ENCODE results near the gene SASS6.

SASS6 gene, protein sequence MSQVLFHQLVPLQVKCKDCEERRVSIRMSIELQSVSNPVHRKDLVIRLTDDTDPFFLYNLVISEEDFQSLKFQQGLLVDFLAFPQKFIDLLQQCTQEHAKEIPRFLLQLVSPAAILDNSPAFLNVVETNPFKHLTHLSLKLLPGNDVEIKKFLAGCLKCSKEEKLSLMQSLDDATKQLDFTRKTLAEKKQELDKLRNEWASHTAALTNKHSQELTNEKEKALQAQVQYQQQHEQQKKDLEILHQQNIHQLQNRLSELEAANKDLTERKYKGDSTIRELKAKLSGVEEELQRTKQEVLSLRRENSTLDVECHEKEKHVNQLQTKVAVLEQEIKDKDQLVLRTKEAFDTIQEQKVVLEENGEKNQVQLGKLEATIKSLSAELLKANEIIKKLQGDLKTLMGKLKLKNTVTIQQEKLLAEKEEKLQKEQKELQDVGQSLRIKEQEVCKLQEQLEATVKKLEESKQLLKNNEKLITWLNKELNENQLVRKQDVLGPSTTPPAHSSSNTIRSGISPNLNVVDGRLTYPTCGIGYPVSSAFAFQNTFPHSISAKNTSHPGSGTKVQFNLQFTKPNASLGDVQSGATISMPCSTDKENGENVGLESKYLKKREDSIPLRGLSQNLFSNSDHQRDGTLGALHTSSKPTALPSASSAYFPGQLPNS

DNA sequence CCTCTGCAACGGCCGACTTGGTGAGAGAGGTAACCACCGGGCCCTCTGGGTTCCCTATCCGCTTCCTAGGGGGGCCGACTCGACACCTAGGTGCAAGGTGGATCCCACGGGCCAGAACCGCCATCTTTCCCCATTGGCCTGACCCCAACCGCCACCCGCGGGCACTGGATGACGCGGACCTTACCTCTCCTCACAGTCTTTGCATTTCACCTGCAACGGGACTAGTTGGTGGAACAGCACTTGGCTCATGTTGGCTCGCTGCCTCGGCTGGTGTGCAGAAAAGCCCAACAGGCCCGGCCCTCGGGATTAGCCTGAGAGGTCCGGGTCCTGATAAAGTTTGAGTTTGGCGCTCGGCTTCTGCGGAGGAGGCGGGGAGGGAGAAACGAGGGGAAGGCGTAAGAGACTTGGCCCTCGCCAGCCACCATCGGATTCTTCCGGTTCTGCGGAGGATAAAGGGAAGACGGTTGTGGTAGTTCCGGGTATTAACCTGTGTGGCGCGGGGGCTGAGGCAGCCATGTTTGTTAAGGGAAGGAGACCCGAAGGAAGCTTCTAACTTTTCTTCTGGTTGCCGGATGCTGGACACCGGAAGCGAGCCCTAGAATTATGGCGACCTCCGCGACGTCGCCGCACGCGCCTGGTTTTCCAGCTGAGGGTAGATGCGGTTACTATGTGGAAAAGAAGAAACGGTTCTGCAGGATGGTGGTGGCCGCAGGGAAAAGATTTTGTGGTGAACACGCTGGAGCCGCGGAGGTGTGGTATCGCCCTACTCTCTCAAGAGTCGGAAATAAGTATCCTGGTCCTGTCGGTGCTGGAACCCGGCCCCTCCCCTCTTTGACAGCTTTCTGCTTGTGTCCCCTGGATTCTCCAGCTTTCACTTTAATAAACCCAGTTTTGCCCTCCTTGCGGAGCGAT is at the start of gene SASS6, which contains the start of gene TRMT13:
SASS6 (minus strand) TSS at position 365 of the 912 bp plus-strand sequence; CDS start at position 249, 116 bp downstream.
TRMT13 (plus strand) TSS at position 598 of the 912 bp plus-strand sequence; CDS start at position 604, 6 bp downstream.
- peak; percentile 81 to 88 for DNase-seq (ENCODE audit: low read depth in 2 of 2)

DNA sequence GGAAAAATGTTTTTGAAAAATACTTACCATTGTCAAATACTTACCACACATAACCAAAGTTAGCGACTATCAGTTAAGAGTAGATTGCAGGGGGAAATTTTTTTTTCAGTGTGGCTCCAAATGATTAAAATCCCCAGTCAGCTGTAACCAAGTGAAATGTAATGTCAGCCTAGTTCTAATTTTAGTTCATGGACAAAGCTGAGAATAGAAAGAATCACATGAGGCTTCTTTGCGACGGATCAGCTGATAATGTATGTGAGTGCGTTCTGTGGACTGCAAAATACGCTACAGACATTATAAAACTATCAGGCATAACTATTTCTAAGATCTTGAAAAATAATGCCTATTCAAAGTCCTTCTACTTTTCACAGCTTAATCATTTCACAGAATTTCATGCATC is 45.4 kb upstream of the SASS6 start, which contains the start of gene LRRC39:
LRRC39 (minus strand) TSS at position 166 of the 400 bp plus-strand sequence. CDS start 9,740 bp downstream, outside the sequence.
- DNase-seq (ENCODE audit: low read depth in 2 of 2), result no peak

DNA sequence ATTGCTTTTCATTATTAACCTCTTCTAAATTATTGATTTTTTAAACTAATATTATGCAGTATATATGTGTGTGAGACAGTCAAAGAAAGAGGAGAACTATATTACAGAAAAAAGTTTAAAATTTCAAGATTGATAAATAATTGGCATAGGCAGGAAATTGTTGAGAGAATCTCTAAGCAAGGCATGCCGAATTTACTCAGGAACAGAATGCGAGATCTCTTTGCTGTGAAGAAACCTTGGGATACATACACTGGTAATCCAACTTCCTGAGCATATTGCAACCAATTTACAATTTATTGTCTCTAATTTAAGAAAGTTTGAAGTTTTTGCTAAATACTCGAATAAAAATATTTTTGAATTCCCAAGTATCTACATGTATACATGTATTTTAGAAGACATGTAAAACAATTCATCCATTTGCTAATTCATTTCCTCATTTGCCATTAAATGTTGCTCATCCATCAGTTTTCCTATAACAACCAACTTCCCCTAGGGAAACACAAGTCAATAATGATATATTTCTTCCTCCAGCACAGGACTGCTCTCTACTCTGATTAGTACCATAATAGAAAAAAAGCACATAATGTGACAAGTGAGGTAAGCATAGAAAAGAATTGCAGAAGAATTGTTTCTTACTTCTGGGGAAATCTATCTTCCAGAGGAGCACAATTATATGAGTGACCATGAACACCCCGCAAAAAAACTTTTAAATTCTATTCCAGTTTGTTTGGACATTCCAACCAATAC is 44.7 kb upstream of the SASS6 start:
- no peak for DNase-seq (ENCODE audit: low read depth in 2 of 2)

DNA sequence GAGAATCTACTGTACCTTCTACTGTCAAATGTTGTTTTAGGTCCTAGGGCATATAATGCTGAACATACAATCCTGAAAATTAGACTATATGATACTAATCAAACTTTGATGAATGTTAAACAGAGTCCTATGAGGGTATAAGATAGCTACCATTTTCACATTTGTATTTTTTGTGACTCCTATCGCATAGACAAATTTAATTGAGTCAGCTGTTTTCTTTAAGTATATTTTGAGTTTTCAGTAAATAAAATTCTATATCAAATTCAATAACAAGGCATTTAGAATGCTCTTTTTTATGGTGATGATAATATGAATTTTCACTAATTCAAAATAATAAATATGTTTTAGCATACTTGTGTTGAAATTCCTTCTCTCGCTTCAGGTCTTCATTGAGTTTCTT is 35.3 kb upstream of the SASS6 start:
- no peak for DNase-seq (ENCODE audit: low read depth in 2 of 2)

DNA sequence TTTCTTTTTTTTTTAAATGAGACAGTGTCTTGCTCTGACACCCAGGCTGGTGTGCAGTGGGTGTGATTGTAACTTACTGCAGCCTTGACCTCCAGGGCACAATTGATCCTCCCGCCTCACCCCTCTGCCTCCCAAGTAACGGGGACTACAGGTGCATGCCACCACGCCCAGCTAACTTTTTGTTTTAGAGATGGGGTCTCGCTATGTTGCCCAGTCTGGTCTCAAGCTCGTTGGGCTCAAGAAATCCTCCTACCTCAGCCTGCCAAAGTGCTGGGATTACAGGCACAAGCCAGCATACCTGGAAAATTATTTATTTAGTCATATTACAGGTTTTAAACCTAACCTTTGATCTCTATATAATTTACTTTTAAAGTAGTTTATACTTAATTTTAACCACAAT is 32.0 kb upstream of the SASS6 start:
- no peak for DNase-seq (ENCODE audit: low read depth in 2 of 2)

DNA sequence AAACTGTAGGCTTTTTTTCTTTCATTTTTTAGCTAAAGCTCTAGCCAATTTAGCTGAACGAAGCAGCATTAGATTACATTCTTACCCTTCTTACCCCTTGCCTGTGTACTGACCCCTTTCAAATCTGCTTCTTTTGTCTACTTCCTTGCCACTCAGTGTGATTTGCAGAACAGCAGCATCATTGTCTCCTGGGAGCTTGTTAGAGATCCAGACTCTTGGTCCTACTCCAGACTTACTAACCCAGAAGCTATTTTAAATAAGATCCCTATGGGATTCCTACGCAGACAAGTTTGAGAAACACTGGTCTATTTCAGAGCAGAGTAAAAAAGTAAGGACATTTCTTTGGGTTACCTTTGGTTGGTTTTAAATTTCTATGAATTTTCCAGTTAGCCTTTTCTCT is 31.5 kb upstream of the SASS6 start:
- no peak for DNase-seq (ENCODE audit: low read depth in 2 of 2)

DNA sequence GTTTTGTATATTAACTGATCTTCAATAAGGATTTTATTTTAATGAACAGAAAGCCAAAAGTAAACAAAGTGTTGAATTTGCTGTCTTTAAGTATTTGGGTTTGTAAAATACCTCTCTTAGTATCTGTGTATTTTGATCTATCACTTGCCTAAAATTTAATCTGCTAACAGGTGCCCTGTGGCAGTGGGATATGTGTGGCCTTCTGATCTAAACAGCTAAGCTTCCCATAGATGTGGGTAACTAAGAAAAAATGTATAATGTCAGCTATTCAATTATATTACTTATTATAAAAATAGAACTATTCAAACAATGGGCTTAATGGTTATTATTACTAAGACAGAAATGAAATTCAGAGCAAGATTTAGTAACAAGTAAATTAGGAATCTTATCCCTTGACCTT is 30.2 kb upstream of the SASS6 start:
- no peak for DNase-seq (ENCODE audit: low read depth in 2 of 2)

DNA sequence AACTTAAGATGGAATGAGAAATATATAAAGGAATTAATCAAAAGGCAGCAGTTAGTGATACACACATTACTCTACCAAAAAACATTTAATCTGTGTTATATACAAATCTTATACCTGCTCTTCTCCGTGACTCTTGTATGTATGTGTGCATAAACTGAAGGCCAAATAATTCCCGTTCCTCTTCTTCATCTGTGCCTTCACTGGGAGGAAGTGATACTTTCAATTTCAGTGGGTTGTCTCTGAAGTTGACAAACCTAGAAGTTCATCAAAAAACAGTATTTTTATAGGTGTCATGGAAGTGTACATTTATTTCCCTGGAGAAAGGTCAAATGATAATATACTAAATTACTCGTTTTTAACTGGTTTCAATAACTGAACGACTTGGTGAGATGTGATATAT is 19.5 kb upstream of the SASS6 start:
- no peak for DNase-seq (ENCODE audit: low read depth in 2 of 2)

DNA sequence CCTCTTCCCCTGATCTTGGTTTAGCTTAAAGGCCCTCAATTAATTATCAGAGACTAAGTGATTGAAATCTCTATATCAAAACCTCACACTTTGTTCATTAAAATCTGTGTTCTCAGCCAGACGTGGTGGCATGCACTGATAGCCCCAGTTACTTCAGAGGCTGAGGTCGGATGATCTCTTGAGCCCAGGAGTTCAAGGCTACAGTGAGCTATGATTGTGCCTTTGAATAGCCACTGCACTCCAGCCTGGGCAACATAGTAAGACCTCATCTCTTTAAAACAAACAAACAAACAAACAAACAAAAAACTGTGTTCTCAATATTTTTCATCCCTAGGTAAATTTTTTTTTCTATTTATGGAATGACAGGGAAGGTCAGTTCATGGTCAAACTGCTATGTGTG is 18.9 kb upstream of the SASS6 start:
- no peak for DNase-seq (ENCODE audit: low read depth in 2 of 2)

DNA sequence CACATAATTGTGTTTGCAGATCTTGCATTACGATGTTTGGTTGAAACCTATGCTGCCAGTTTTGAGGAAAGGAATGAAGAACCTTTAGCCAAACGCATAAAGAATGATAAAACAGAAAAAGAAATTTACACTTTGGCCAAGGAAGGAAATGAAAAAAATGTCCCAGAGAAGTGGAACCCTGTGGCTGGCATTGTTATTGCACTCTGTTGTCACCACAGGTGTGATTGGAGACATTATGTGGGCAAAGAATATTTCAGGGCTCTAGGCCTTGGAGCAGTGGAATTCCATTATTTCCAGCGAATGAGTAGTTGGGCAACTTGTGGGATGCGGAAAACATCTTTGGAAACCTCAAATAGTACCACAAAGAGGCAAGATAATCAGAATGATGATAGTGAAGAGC is 15.1 kb upstream of the SASS6 start:
- no peak for DNase-seq (ENCODE audit: low read depth in 2 of 2)

DNA sequence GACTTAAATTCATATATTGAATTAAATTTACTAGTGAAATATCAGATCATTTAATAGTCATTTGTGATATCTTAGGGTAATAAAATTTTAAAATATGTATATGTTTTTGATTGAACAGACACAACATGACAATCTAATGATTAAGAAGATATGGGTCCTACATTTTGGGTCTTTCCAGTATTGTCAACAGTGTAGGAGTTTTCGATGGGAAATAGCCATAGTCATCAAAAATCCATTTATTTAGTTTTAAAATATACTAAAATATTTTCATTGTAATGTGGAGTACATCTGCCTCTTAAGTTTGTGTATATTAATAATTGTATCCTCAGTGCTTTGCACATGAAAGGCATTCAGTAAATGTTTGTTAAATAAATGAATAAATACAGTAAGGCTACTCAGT is 14.2 kb upstream of the SASS6 start:
- DNase-seq (ENCODE audit: low read depth in 2 of 2), result no peak

DNA sequence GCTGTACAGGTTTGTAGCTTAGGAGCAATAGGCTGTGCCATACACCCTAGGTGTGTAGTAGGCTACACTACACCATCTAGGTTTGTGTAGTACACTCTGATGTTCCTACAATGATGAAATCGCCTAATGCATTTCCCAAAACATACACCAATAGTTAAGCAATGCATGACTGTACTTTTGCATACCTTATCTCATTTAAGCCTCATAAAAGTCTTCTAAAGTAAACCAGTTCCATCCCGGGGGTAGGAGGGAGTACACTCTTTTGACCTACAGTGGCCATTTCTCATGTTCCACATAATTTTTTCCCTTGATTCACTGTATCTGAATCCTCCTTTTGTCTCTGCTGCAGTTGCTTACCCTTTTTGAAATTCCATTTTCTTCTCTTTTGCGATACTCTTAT is 12.4 kb upstream of the SASS6 start:
- DNase-seq (ENCODE audit: low read depth in 2 of 2), result no peak

DNA sequence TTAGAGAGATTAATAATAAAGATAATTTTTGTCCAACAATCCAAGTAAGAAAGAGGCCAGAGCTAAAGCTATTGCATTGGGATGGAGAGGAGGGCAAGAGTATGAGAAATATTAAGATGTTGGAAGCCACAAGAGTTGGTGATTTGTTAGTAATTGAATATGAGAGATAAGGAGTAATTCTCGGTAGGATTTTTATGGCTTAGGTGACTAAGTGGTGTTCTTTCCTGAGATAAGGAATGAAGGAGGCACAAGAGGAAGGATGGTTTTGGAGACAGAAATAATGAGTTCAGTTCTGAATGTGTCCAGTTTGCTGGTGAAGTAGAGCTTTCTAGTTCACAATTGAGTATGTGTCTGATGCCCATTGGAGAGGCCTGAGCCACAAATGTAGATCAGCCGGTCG is 9.6 kb upstream of the SASS6 start:
- no peak for DNase-seq (ENCODE audit: low read depth in 2 of 2)

DNA sequence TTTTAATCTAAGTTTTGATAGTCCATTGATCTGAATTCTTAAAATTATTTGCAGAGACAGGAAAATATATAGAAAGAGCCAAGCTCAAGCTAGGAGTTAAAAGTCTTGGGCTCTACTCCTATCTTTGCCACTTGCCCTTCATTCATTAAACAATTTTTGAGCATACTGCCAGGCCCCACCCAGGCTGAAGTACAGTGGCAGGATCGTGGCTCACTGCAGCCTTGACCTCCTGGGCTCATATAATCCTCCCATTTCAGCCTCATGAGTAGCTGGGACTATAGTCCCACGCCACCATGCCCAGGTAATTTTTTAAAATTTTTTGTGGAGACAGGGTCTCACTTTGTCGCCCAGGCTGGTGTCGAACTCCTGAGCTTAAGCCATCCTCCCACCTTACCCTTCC is 8.5 kb upstream of the SASS6 start:
- DNase-seq (ENCODE audit: low read depth in 2 of 2), result no peak

DNA sequence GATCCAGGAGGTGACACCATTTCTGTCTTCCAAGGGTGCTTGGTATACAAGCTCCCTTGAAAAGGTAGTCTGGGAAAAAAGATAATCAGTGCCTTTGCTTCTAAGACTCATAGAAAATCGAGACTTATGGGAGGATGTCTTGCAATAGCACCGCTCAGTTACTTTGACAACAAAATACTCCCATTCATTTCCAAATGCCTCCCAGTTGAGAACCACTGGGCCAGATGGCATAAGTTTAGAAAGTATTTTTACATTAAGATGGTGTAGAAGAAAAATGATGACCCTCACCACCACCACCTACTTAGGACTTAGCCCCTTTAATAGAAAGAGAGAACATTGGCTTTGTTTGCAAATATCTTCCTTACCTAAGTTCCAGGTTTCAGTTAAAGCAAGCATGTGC is 4.9 kb upstream of the SASS6 start:
- no peak for DNase-seq (ENCODE audit: low read depth in 2 of 2)

DNA sequence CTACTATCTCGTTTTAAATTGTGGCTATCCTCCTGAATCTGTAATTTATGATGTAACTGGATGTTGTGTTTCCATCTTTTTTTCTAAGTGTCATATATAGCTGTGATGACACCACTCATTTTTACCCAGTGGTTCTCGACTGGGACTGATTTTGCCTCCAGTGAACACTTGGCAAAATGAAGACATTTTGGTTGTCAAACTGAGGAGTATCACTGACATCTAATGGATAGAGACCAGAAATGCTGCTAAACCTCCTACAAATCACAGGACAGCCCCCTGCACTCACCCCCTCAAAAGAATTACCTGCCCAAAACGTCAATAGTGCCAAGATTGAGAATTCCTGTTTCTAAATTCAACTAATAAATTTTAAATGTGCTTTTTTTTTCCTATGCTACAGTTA is 2.1 kb upstream of the SASS6 start:
- DNase-seq (ENCODE audit: low read depth in 2 of 2), result no peak

DNA sequence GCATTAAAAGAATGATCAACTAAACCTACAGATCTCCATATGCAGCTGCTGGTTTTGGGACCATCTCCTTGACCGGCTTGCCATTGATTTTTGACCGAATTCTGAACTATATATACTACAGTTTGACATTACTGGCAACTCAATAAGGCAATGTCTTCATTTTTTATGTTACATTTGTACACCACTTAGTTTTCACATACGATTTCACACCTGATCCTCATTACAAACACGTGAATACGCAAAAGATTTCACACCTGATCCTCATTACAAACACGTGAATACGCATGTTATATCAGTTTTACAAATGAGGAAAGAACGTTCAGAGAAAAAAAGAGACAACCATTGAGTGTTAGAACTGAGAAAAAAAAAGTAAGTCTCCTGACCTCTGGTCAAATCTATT is 1.1 kb downstream of the SASS6 start:
- DNase-seq (ENCODE audit: low read depth in 2 of 2), result no peak

DNA sequence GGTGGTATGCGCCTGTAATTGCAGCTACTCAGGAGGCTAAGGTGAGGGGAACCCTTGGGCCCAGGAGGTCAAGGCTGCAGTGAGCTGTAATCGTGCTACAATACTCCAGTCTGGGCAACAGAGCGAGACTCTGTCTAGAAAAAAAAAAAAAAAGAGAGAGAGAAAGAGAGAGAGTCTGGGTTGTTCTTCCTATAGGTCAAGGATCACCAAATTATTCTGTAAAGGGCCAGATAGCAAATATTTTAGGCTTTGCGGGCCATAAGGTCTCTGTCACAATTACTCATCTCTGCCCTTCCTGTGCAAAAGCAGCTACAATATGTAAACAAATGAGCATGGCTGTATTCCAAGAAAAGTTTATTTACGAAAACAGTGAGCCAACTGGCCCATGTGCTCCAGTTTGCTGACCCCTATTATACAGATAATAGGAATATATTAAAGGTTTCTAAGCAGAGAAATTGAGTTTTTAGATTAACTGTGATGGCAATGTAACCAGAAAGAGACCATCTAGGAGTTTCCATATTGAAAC is 2.1 kb downstream of the SASS6 start:
- DNase-seq (ENCODE audit: low read depth in 2 of 2), result no peak

DNA sequence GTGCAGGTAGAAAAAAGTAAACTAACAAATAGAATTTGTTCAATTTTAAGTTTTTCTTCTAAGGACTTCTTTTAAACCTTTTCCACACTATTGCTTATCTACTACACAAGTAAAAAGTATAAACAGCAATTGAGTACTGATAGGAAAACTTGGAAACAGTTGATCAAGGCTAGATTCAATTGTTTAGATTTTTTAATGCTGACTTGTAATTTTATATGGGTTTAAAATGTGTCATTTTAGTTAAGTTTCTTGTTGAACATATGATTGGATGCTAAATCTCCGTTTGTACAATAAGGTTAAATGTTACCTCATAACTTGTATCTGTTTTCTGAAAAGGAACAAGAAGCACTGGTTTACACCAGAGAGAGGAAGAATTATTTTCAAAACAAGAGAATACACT is 5.5 kb downstream of the SASS6 start:
- DNase-seq (ENCODE audit: low read depth in 2 of 2), result no peak

DNA sequence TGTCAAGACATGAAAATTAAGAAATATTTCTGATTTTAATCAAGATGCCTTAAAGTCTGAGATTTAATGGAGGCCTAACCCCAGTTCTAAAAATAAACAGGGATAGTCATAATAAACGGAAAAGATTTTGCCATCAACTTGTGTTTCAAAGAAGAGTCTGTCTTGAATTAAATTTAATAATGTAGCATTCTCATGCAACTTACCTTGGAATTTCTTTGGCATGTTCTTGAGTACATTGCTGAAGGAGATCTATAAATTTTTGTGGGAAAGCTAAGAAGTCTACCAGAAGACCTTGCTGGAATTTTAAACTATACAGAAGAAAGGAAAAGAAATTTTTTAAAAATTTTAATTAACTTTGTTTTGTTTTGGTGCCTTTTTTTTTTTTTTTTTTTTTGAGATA is 10.6 kb downstream of the SASS6 start:
- no peak for DNase-seq (ENCODE audit: low read depth in 2 of 2)

DNA sequence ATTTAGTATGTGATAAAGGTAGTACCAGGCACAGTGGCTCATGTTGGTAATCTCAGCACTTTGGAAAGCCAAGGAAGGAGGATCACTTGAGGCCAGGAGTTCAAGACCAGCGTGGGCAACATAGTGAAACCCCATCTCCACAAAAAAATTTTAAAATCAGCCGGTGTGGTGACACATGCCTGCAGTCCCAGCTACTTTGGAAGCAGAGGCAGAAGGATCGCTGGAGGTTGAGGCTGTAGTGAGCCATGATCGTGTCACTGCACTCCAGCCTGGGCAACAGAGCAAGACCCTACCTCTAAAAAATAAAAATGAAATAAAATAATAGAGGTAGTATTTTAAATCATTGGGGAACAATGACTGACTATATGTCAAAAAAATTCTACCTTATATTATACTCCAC is 17.2 kb downstream of the SASS6 start:
- DNase-seq (ENCODE audit: low read depth in 2 of 2), result no peak
